Measurements from ENCODE around the gene CALR.

Gene CALR

GRCh38 chr19:12983542-12984142, 45.2 kb downstream of the CALR start:
- DNase-seq = peak; percentile 53

GRCh38 chr19:12984143-12984627, 45.8 kb downstream of the CALR start:
- no peak for DNase-seq

GRCh38 chr19:12984683-12985048, 46.3 kb downstream of the CALR start:
- DNase-seq = no peak

GRCh38 chr19:12985049-12985776, 46.8 kb downstream of the CALR start:
- no peak for DNase-seq

GRCh38 chr19:12986726-12987125, 48.3 kb downstream of the CALR start:
- no peak for DNase-seq

GRCh38 chr19:12987190-12987589, 48.8 kb downstream of the CALR start:
- DNase-seq = no peak

- DNase-seq = no peak
Measured at GRCh38 chr19:12987781-12988180, 49.4 kb downstream of the CALR start.

- DNase-seq = no peak
Measured at GRCh38 chr19:12990431-12990830, 52.0 kb downstream of the CALR start.

- DNase-seq = no peak
Measured at GRCh38 chr19:12990853-12991252, 52.4 kb downstream of the CALR start.

GRCh38 chr19:12991296-12991695, 52.9 kb downstream of the CALR start:
- no peak for DNase-seq

GRCh38 chr19:12992729-12993128, 54.3 kb downstream of the CALR start:
- no peak for DNase-seq

- DNase-seq = no peak
Measured at GRCh38 chr19:12993562-12993961, 55.2 kb downstream of the CALR start.
